ENCODE results near the gene SIMC1. TPM values are rescaled to one million over a fixed set of nuclear protein-coding genes. Genes with fewer than 3 reads are reported as not detected.

SIMC1 gene
- total RNA-seq, 4 donors from 2014 or later, result 17.8 to 28.3 (median 22.0) TPM

GRCh38 chr5:176371621-176372539 is 133.7 kb downstream of the SIMC1 start:
- peak overlapping the region in 3 of 4 donors; percentile 21 to 50 (median 37) for H3K27ac ChIP-seq (replicated peaks in 1 of 4)
- DNase-seq (ENCODE audit: extremely low spot score), result no peak
- intact Hi-C loops (cut with DNase I), result no loop called here

GRCh38 chr5:176373100-176373818 is 135.0 kb downstream of the SIMC1 start:
- H3K27ac ChIP-seq (replicated peaks in 1 of 4), result peak overlapping the region in 3 of 4 donors; percentile 21 to 50 (median 37)
- 63% methylated on average over 7 of the region's 7 CpGs for WGBS
- no peak for DNase-seq (ENCODE audit: extremely low spot score)

More at GRCh38 chr5:176371621-176372539, 133.7 kb downstream of the SIMC1 start:
- Histone ChIP-seq H3K36me3 (peaks cover 8 to 56% (median 40%) of the 10 kb centered on the region in 4 donors), H3K27me3 (no peaks in the 10 kb centered on the region), H3K4me1 (peaks cover 16 to 28% (median 26%) of the 10 kb centered on the region in 4 donors), H3K9me3 (no peaks in the 10 kb centered on the region), H3K4me3 (no peak overlapping the region)
- TF ChIP-seq, protein P1, sequence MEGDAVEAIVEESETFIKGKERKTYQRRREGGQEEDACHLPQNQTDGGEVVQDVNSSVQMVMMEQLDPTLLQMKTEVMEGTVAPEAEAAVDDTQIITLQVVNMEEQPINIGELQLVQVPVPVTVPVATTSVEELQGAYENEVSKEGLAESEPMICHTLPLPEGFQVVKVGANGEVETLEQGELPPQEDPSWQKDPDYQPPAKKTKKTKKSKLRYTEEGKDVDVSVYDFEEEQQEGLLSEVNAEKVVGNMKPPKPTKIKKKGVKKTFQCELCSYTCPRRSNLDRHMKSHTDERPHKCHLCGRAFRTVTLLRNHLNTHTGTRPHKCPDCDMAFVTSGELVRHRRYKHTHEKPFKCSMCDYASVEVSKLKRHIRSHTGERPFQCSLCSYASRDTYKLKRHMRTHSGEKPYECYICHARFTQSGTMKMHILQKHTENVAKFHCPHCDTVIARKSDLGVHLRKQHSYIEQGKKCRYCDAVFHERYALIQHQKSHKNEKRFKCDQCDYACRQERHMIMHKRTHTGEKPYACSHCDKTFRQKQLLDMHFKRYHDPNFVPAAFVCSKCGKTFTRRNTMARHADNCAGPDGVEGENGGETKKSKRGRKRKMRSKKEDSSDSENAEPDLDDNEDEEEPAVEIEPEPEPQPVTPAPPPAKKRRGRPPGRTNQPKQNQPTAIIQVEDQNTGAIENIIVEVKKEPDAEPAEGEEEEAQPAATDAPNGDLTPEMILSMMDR (IDR thresholded peaks at IDR 0.05), result no peak
- TF ChIP-seq POLR2AphosphoS5 (IDR thresholded peaks at IDR 0.05) (no peak), EP300 (IDR thresholded peaks at IDR 0.05) (no peak), POLR2A (IDR thresholded peaks at IDR 0.05; ENCODE audit: low read depth) (no peak)
- 94% methylated on average over 13 of the region's 13 CpGs for WGBS

GRCh38 chr5:176379881-176380280 is 141.7 kb downstream of the SIMC1 start:
- H3K27ac ChIP-seq (replicated peaks in 1 of 4), result no peak overlapping the region
- DNase-seq (ENCODE audit: extremely low spot score), result no peak
- peaks cover 15 to 37% (median 32%) of the 10 kb centered on the region in 4 donors for H3K36me3 ChIP-seq
- TF ChIP-seq, protein P1 (IDR thresholded peaks at IDR 0.05), result no peak
- H3K4me3 ChIP-seq, result no peak overlapping the region
- H3K27me3 ChIP-seq, result no peaks in the 10 kb centered on the region
- WGBS, result 82% methylated on average over 3 of the region's 3 CpGs
- H3K4me1 ChIP-seq, result peaks cover 15 to 23% (median 20%) of the 10 kb centered on the region in 4 donors
- H3K9me3 ChIP-seq, result no peaks in the 10 kb centered on the region
- intact Hi-C loops (cut with DNase I), result no loop called here

More at GRCh38 chr5:176373100-176373818, 135.0 kb downstream of the SIMC1 start:
- no peaks in the 10 kb centered on the region for H3K27me3 ChIP-seq
- intact Hi-C loops (cut with DNase I), result no loop called here
- peaks cover 8 to 44% (median 29%) of the 10 kb centered on the region in 4 donors for H3K36me3 ChIP-seq
- H3K4me1 ChIP-seq, result peaks cover 16 to 25% (median 18%) of the 10 kb centered on the region in 4 donors
- H3K4me3 ChIP-seq, result no peak overlapping the region
- no peak for TF ChIP-seq POLR2A (IDR thresholded peaks at IDR 0.05; ENCODE audit: low read depth)
- no peak for TF ChIP-seq EP300 (IDR thresholded peaks at IDR 0.05)
- TF ChIP-seq POLR2AphosphoS5 (IDR thresholded peaks at IDR 0.05), result no peak
- TF ChIP-seq, protein P1 (IDR thresholded peaks at IDR 0.05), result no peak
- no peaks in the 10 kb centered on the region for H3K9me3 ChIP-seq

DNA sequence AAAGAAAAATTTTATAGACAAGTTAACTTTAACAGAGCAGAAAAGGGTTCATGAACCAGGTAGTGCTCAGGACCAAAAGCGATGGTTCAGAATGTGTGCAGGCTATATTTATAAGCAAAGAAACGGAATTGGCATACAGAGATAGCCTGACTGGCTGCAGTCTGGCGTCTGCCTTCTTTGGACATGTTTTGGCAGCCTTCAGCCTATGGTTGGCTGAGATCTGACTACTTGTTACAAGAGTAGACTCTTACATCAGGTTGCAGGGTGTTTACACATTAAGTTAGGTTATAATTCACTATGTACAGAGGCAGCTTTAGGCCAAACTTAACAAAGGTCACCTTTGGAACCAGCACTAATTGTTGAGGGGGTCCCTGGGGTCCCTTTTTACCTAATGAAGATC is 143.2 kb downstream of the SIMC1 start:
- TF ChIP-seq POLR2A (IDR thresholded peaks at IDR 0.05; ENCODE audit: low read depth), result no peak
- peak; percentile 8 to 37 for TF ChIP-seq POLR2AphosphoS5 (IDR thresholded peaks at IDR 0.05)
- intact Hi-C loops (cut with DNase I), result no loop called here
- DNase-seq (ENCODE audit: extremely low spot score), result no peak
- 50% methylated on average over 3 of the region's 3 CpGs for WGBS
- no peak overlapping the region for H3K4me3 ChIP-seq
- H3K27ac ChIP-seq (replicated peaks in 1 of 4), result peak overlapping the region; percentile 71 to 79 (median 78)
- peaks cover 15 to 27% (median 22%) of the 10 kb centered on the region in 4 donors for H3K4me1 ChIP-seq
- no peaks in the 10 kb centered on the region for H3K27me3 ChIP-seq
- H3K9me3 ChIP-seq, result no peaks in the 10 kb centered on the region
- H3K36me3 ChIP-seq, result peaks cover 21 to 47% (median 43%) of the 10 kb centered on the region in 4 donors

- Histone ChIP-seq H3K27ac (replicated peaks in 1 of 4) (peak overlapping the region; percentile 71 to 79 (median 78)), H3K9me3 (no peaks in the 10 kb centered on the region), H3K27me3 (no peaks in the 10 kb centered on the region), H3K4me1 (peaks cover 18 to 32% (median 27%) of the 10 kb centered on the region in 4 donors), H3K36me3 (peaks cover 21 to 47% (median 45%) of the 10 kb centered on the region in 4 donors), H3K4me3 (no peak overlapping the region)
- DNase-seq (ENCODE audit: extremely low spot score), result no peak
- intact Hi-C loops (cut with DNase I), result no loop called here
- WGBS, result 88% methylated on average over 3 of the region's 3 CpGs
- TF ChIP-seq POLR2A (IDR thresholded peaks at IDR 0.05; ENCODE audit: low read depth) (no peak), EP300 (IDR thresholded peaks at IDR 0.05) (no peak)
These were observed 143.8 kb downstream of the SIMC1 start for GRCh38 chr5:176381979-176382378.

Data from esophagus muscularis mucosa (tissue), 4 donors.